Kidney epithelial cell (primary cell): Measurements from ENCODE around the gene PAK6. TPM values are rescaled to one million over a fixed set of nuclear protein-coding genes. Genes with fewer than 3 reads are reported as not detected.
A peak's percentile ranks its signal among the peaks of the same experiment; 100 is the strongest.

Source experiments
- DNase-seq: peaks from one replicate; pipeline ENCODE4 v3.0.0-alpha.2; 2010; ENCODE audit warnings: low read depth
- H3K27me3 ChIP-seq: 2 replicates; pipeline ENCODE4 v1.6.0; 2011; ENCODE audit warnings: low read length; ENCODE audit not compliant: control insufficient read depth, insufficient read depth
- H3K36me3 ChIP-seq: 2 replicates; pipeline ENCODE4 v1.5.1; 2011; ENCODE audit warnings: low read length; ENCODE audit not compliant: control insufficient read depth, insufficient read depth
- H3K4me3 ChIP-seq: 2 replicates; pipeline ENCODE4 v1.5.1; 2011; ENCODE audit warnings: low read depth, mild to moderate bottlenecking, control low read depth, low read length
- total RNA-seq: library from RNA; depleted of rRNA; stranded (reverse); fragments of >200 nt; gene quantifications from 2 replicates; pipeline ENCODE4 v1.2.3, GENCODE V29; 2015
- TF ChIP-seq, protein P1 (sequence below): IDR thresholded peaks from 2 replicates; pipeline ENCODE4 v1.5.1; 2011; ENCODE audit warnings: mild to moderate bottlenecking, moderate library complexity, low read length, control low read depth, inconsistent platforms; ENCODE audit not compliant: insufficient read depth, poor library complexity, severe bottlenecking

Gene PAK6
- total RNA-seq, result 15.3 and 17.7 TPM in 2 replicates

DNA sequence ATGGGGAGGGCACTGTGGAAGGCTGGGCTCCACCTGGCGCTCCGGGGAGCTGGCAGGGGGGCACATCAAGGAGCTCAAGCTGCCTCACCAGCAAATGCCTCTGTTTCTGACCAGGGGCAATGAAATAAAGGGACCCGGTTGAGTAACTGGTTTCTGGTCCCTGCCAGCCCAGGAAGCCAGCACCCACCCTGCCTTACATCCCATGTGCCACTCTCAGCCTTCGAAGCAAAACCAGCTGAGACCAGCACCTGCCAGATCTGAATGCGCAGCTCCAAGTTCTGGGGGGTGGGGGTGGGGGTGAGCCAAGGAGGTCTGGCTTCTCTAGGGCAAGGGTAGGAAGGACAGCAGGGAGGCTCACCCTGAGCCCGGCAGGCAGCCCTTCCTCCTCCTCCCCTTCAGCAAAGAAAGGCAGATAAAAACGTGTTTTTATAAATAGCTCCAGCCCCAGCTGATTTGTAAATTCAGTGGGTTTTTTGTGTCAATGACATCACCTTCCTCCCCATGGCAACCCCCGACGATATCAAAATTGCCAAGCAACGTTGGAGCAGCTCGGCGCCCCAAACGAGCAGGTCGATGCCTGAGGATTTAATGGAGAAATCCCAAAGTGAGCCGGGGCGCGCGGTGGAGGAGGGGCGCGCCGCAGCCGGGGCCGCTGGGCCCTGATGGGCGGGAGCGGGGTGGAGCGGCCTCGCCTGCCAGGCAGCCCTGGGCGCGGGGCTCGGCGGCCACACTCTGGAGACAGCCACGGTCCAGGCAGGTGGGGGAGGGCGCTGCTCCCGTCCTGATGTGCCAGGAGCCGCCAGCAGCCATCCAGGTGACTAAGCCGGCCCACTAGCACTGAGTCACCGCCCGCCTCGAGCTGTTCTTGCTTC lies at the start of gene PAK6:
TSS of gene PAK6 (plus strand) at position 532 of the 872 bp plus-strand sequence. CDS start 25,723 bp downstream, outside the sequence.
- no peaks in the 10 kb centered on the region for H3K36me3 ChIP-seq
- peak within 1 kb of the TSS; percentile 21 for H3K4me3 ChIP-seq
- H3K27me3 ChIP-seq, result no peaks in the 10 kb centered on the region
- TF ChIP-seq, protein P1, sequence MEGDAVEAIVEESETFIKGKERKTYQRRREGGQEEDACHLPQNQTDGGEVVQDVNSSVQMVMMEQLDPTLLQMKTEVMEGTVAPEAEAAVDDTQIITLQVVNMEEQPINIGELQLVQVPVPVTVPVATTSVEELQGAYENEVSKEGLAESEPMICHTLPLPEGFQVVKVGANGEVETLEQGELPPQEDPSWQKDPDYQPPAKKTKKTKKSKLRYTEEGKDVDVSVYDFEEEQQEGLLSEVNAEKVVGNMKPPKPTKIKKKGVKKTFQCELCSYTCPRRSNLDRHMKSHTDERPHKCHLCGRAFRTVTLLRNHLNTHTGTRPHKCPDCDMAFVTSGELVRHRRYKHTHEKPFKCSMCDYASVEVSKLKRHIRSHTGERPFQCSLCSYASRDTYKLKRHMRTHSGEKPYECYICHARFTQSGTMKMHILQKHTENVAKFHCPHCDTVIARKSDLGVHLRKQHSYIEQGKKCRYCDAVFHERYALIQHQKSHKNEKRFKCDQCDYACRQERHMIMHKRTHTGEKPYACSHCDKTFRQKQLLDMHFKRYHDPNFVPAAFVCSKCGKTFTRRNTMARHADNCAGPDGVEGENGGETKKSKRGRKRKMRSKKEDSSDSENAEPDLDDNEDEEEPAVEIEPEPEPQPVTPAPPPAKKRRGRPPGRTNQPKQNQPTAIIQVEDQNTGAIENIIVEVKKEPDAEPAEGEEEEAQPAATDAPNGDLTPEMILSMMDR, result no peak
- DNase-seq, result peak; percentile 51

DNA sequence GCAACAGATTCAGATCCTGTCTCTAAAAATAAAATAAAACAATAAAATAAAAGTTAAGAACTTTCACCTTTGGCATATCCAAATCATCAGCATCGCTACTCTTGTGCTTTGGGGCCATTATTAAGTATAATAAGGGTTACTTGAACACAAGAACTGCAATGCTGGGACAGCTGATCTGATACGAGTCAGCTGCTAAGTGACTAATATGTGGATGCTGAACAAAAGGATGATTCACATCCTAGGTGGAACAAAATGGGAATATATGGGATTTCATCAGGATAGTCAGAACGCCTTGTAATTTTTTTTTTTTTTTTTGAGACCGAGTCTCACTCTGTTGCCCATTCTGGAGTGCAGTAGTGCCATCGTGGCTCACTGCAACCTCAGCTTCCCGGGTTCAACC lies 48.3 kb upstream of the PAK6 start:
- DNase-seq, result peak; percentile 56
- H3K27me3 ChIP-seq, result no peaks in the 10 kb centered on the region
- no peaks in the 10 kb centered on the region for H3K36me3 ChIP-seq
- TF ChIP-seq, protein P1, result no peak
- H3K4me3 ChIP-seq, result no peak overlapping the region

DNA sequence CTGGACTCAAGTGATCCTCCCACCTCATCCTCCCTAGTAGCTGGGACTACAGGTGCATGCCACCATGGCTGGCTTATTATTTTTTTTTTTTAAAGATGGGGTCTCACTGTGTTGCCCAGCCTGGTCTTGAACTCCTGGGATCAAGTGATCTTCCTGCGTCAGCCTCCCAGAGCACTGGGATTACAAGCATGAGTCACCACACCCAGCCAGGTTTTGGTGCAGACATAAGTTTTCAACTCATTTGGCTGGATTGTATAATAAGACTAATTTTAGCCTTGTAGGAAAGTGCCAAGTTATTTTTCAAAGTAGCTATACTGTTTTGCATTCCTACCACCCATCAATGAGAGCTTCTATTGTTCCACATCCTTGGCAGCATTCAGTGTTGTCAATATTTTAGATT lies 45.9 kb upstream of the PAK6 start:
- DNase-seq, result no peak

DNA sequence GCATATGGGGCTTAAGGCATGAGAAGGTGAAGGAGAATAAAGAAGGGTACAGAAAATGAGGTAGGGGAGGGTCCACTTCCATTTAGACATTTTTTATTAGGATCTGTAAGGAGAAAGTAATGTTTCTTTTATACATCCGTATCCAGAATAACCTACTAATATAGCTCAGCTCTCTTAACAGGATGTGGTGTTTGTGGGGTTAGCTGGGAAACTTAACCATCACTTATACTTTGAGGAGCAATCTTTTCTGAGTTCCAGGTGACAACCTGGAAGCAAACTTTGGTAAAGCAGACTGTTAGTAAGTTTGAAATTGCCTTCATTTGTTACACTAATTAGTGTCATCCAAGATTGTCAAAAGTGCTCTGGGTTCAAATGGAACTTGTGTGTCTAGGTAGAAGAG lies 41.4 kb upstream of the PAK6 start:
- no peaks in the 10 kb centered on the region for H3K27me3 ChIP-seq
- TF ChIP-seq, protein P1, result no peak
- DNase-seq, result no peak
- no peak overlapping the region for H3K4me3 ChIP-seq
- no peaks in the 10 kb centered on the region for H3K36me3 ChIP-seq

More for the DNA sequence above, 45.9 kb upstream of the PAK6 start:
- Histone ChIP-seq H3K36me3 (no peaks in the 10 kb centered on the region), H3K4me3 (no peak overlapping the region), H3K27me3 (no peaks in the 10 kb centered on the region)
- TF ChIP-seq, protein P1, result no peak

DNA sequence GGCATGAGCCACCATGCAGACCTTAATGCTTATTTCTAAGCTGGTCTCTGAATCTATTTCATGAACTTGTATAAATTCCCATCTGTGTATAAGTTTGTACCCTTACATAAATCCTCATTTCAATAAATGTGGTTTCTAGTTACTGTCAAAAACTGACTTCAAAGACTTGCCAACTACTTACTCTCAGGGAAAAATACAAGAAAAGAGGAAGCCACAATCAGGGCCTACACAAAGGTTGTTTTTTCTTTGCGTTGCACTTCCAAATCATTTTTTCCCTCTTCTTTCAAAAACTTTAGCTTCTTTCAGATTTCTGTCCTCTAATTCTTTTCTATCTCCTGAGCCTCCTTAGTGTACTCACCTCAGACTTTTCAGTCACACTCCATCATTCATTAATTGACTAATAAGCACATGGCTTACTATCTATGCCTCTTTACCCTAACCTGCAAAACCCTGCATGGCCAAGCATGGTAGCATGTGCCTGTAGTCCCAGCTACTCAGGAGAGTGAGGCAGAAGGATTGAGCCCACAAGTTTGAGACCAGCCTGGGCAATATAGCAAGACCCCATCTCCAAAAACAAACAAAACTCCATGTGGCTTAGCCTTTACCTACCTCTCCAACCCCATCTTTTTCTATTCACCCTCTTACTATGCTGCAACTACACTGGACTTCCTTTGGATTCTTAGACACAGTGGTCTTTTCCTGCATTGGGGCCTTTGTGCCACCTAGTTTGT lies 40.3 kb upstream of the PAK6 start:
- TF ChIP-seq, protein P1, result no peak
- Histone ChIP-seq H3K27me3 (no peaks in the 10 kb centered on the region), H3K4me3 (no peak overlapping the region), H3K36me3 (no peaks in the 10 kb centered on the region)
- no peak for DNase-seq
